Bone marrow (tissue), 2 donors: Measurements from ENCODE around the gene EIF3F.
A peak's percentile ranks its signal among the peaks of the same experiment; 100 is the strongest.
"Not testable (repeated sequence)": the region's sequence is repeated elsewhere in the genome, so short reads cannot be mapped to it uniquely, and the experiment has no call there.

Experiments used
- DNase-seq, 2 donors: peaks; one replicate each; lab custom pipeline; 2025; lab: John Stamatoyannopoulos, UW

EIF3F gene

GRCh38 chr11:7987560-7987883 lies 385 bp downstream of the EIF3F start:
- not testable (repeated sequence) for DNase-seq

GRCh38 chr11:7994581-7995278 lies 7.6 kb downstream of the EIF3F start:
- no peak for DNase-seq

DNA sequence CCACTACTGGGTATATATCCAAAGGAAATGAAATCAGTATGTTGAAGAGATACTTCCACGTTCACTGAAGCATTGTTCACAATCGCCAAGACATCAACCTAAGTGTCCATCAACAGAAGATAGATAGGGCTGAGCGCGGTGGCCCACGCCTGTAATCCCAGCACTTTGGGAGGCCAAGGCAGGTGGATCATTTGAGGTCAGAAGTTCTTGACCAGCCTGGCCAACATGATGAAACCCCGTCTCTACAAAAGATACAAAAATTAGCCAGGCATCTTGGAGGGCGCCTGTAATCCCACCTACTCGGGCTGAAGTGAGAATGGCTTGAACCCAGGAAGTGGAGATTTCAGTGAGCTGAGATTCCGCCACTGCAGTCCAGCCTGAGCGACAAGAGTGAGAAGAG lies 12.7 kb downstream of the EIF3F start:
- DNase-seq, result no peak

- DNase-seq, result no peak
These were observed 13.3 kb downstream of the EIF3F start for GRCh38 chr11:8000390-8000789.

DNA sequence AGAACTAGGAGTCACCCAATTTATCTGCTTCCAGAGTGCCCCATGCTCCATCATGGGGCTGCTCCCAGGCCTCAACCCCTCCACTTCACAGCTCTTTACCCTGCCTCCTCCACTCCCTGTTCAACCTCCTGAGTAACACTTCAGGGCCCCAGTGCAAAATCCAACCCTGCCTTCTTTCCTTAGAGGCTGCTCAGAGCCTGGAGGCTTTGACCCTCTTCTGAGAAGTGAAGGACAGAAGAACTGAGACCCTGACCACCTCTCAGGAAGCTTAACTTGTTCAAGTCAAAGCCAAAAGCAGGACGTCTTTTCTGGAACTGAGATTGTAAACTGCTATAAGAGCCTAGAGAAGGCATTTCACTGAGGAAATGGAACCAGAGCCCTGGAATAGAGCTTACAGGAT lies 15.5 kb downstream of the EIF3F start:
- no peak for DNase-seq

DNA sequence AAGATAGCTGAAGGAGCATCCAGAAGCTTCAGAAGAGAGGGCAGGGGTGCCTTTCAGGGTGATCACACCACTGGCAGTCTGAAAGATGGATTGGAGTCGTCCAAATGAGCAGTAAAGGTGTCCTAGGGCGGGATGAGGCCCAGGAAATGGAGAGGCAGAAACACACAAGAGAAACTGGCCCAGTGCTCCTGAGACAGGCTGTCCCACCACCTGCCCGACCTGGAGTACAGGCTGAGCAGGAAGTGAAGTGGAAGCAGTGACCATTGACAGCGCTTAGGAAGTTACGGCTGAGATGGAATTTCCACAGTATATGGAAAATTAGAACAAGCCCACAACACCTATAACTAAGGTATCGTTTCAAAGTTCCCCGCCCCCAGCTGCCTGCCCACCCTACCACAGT lies 16.1 kb downstream of the EIF3F start:
- no peak for DNase-seq

DNA sequence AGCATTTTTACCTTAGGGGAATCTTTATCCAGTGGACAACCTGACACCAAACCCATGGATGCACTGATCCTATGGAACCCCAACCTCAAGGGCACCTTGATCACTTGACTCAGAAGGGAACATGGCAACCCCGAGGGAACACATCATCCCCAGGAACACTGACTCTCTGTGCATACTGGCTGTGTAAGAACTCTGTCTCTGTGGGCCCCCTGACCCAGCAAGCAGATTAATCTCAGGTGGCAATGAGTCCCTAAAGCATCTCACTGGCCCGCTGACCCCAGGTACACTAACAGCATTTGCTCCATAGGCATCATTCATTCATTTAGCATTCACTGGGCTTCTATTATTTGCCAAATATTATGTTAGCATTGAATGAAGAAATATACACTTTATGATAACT lies 16.9 kb downstream of the EIF3F start:
- no peak for DNase-seq

DNA sequence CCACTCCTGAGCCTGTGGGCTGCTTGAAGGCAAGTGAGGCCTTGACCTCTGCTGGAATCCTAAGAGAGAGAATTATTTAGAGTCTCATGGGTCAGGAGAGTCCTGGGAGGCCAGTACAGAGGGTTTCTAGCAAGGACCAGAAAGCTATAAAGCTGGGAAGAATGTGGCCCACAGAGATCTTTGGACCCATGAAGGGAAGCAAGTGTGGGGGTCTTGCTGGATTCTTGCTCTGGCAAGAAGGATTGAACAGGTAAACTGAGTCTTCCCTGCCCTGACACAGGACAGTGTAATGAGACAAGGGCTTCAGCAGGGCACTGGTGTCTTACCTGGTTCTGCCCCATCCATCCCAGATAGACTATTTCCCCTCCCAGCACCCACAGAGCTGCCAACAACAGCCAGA lies 18.4 kb downstream of the EIF3F start:
- no peak for DNase-seq

- peak in 1 of 2 donors; percentile 24 for DNase-seq
These were observed 19.3 kb downstream of the EIF3F start for GRCh38 chr11:8006349-8006977.

DNA sequence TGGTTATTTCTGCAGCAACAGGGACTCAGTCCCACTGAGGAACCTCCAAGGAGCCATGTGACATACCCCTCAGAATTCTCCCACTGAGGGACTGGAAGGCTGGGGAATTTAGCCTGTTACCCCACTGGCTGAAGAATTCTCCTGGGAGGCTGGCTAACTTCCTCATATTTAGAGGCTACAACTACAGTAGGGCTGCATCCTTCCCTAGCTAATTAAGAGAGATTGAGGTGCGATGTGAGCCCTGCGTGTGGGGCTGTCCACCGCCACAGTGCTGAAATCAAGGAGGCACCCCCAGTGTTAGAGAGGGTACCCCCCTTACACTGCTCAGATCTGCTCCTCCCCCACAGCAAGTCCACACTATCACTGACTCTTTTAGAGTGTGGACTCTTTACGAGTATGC lies 21.1 kb downstream of the EIF3F start:
- no peak for DNase-seq

DNA sequence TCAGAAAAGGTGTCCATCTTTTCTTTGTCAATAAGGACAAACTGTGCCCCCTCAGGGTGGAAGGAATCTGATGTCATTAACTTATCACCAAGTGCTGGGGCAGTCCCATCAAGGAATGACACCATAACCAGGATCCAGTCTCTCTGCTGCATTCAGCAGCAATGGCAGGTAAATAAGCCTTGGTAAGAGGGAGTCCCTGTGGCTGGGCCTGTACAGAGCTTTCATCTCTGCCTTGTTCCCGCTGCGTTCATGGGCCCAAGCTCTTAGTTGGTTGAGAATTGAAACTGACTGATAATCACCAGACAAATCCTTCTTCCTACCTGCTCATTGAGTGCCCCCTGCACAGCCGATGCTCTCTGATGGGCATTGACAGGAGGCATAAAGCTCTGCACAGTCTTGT lies 22.7 kb downstream of the EIF3F start:
- DNase-seq, result no peak

DNA sequence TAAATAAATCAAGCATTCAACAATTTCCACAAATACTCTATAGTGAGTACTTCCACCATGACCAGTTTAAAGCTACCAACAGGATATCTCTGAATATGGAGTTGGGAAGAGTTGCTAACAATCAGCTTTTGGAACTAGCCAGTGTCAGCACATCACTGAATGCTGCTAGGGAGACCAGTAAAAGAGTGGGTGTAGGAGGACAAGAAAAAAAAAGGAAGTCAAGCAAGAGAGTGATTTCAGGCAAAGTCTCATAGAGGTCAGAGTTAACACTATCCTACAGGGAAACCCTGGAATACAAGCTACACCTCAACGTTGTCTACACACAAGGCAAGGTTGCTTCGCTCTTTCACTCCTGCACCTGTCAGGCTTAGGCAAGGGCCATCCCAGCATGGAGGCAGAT lies 24.2 kb downstream of the EIF3F start:
- DNase-seq, result no peak

DNA sequence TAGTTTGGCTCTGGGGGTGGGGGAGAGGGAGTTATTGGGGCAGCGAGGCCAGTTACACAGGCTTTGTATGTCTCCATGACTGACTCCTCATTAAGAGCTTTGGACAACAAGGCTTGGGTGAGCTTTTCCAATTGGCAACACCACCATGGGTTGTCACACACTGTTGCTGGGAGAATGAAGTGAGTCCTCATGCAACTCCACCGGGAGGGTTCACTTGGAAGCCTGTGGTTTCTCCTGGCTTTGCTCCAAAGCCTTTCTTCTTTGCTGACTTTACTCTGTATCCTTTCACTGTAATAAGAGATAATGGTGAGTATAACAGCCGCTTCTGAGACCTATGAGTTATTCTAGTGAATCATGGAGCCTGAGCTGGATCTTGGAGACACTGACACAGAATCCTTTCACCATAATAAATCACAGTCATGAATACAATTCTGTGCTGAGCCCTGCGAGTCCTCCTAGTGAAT lies 24.9 kb downstream of the EIF3F start:
- DNase-seq, result no peak

GRCh38 chr11:8013833-8014232 lies 26.7 kb downstream of the EIF3F start:
- DNase-seq, result no peak

DNA sequence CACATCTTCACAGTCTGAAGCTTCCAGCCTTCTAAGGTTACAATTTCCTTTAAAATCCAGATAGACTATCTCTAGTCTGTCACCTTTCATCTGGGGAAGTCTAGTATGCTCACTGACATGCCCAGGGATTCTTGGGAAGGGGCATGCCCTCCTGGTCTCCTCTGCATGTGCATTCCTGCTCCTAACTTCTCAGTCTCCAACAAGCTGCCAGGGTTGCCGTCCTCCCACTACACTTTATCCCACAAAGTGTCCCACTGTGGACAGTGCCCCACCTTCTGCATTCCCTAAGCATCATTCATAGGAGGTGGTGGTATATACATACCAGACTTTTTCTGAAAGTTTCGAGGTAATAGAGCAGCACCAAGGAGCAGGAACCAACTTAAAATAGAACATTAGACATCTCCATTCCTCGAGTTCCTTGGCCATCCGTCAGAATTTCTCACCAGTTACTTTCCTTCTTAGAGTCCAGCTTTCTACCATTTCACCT lies 28.7 kb downstream of the EIF3F start:
- DNase-seq, result no peak

GRCh38 chr11:8016440-8016839 lies 29.3 kb downstream of the EIF3F start:
- DNase-seq, result no peak

DNA sequence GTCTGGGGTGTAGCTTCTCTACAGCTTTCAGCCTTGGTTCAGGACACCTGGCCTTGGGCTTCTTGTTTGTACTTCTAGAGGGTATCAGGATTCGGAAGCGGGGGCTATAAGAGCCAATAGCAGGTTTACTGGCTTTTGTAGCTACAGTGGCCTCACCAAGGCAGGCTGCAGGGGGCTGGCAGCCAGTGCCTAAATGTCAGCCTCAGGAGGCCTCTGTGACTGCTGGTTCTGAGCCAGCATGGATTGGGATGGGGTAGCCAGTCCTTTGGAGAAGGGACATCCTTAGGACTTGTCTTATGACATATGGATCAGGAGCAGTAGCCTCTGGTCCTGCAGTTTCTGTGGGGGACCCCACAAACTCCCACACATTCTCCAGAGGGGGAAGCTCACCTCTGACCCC lies 29.9 kb downstream of the EIF3F start:
- no peak for DNase-seq

GRCh38 chr11:8017894-8018483 lies 30.9 kb downstream of the EIF3F start:
- DNase-seq, result no peak

DNA sequence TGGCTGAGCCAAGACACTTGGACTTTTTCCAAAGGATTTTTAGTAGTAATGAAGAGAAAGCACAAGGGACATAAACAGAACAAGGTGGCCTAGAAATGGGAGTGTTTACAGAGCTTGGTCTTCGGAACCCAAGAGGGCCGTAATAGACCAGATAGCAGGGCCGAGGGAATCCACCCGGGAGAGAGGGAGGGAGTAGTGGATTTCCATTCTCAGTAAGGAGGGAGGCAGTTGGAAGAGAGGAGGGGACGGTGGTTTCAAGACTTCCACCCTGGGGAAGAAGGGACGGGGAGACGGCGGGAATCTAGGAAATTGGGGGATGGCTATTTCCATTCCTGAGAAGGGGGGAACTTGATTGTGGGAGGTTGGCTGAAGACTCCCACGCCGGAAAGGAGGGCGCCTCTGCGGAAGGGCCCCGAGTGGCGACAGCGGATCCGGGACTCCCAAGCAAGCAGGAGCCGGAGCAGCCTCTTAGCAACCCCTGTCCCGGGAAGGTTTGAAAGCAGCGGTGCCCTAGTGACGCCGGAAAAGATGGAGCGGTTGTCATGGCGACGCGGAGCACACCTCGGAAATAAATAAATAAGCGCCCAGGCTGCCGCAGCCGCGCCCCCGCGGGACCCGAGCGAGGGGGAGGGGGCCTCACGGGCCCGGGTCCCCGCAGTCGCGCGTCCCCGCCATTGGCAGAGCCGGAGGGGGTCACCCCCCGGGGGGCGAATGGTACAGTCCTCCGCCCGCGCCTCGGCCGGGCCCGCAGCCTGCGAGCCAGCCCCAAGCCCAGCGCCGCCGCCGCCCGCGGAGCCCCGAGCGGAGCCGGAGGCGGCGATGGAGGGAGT lies 31.6 kb downstream of the EIF3F start:
- no peak for DNase-seq

GRCh38 chr11:8019314-8020243 lies 32.4 kb downstream of the EIF3F start:
- no peak for DNase-seq

DNA sequence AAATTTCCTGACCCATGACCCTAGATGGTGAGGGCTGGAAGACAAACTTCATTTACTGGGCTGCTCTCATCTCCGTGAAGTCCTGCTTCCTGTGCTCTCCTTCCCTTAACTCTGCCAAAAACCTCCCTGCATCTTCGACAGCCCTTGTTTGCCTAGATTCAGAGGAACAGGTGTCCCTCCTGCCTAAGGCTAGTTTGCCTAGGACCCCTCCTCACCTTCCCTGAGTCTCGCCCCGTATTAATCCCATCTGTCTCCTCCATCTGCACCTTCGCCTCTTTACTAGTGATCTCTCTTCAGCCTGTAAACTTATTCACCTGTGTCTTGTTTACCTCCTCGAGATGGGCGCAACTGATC lies 33.1 kb downstream of the EIF3F start:
- DNase-seq, result no peak

GRCh38 chr11:8021920-8022319 lies 34.8 kb downstream of the EIF3F start:
- no peak for DNase-seq
